DMS153 (cell line): ENCODE measurements around the gene KLK2.

Experiments used
- DNase-seq: peaks from one replicate; lab custom pipeline; 2025; lab: John Stamatoyannopoulos, UW

Gene KLK2

DNA sequence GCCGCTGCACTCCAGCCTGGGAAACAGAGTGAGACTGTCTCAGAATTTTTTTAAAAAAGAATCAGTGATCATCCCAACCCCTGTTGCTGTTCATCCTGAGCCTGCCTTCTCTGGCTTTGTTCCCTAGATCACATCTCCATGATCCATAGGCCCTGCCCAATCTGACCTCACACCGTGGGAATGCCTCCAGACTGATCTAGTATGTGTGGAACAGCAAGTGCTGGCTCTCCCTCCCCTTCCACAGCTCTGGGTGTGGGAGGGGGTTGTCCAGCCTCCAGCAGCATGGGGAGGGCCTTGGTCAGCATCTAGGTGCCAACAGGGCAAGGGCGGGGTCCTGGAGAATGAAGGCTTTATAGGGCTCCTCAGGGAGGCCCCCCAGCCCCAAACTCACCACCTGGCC lies at the start of gene KLK2:
TSS of gene KLK2 (plus strand) at position 384 of the 400 bp plus-strand sequence. CDS start 35 bp downstream, outside the sequence.
- DNase-seq: no peak

DNA sequence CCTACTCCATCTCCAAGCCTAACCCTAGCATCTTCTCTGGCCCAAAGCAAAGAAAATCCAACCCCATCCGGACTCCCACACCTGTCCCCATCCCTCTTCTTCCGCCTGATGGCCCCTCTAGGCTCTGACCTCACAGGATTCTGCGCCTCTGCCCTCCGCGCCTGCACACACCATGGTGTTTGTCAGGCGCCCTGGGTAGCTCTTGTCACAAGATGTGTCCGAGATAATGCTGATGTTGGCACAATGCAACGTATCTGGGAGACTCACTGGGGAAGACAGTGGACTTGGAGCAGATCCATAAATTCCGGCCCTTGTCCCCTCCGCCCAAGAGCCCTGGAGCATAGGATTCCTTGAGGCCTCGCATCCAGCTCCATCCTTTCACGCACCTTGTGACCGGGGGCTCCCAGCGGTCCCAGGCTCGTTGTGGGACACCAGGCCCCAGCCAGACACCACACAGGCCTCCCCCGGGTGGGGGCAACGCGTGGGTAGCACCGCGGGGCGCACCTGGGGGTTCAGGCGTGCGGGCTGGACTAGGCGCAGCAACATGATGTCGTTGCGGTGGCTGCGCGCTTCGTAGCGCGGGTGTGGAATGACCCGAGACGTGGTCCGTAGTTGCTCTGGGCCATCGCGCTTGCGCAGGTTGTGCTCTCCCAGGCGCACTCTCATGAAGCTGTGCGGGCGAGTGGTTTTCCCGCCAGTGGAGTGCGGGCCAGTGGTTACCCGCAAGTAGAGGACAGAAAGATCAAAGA lies 46.6 kb upstream of the KLK2 start:
- DNase-seq: no peak

DNA sequence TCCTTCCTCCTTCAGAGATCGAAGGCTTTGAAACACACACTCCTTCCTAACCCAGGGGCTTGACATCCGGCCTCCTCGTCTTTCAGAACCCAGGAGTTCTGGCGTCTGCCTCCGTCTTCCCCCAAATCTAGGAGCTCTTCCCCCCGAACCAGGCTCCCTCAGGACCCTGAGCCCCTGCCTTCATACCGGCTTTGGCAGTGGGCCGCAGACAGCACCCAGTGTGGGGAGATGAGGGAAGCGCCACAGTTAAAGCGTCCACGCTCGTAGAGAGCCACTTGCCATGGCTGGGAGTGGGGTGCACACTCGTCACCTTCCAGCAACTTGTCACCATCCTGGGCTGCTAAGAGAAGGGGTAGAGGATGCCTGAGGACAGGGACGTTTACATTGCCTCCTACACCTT lies 45.8 kb upstream of the KLK2 start:
- DNase-seq: no peak

DNA sequence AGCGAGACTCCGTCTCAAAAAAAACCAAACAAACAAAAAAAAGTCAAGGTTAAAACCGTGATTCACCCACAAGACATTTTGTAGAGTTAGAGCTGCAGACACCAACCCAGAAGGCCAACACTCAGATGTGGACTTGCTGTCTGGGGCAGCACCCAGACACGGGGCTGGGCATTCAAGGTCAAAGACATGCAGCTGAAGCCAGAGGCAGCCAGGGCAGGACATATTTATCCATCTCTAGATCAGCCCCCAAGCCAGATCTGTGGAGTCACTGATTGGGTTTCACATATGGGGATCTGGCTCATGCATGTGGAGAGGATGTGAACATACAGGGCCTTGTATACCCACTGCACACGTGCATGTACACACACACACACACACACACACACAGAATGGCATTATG lies 43.4 kb upstream of the KLK2 start:
- no peak for DNase-seq

DNA sequence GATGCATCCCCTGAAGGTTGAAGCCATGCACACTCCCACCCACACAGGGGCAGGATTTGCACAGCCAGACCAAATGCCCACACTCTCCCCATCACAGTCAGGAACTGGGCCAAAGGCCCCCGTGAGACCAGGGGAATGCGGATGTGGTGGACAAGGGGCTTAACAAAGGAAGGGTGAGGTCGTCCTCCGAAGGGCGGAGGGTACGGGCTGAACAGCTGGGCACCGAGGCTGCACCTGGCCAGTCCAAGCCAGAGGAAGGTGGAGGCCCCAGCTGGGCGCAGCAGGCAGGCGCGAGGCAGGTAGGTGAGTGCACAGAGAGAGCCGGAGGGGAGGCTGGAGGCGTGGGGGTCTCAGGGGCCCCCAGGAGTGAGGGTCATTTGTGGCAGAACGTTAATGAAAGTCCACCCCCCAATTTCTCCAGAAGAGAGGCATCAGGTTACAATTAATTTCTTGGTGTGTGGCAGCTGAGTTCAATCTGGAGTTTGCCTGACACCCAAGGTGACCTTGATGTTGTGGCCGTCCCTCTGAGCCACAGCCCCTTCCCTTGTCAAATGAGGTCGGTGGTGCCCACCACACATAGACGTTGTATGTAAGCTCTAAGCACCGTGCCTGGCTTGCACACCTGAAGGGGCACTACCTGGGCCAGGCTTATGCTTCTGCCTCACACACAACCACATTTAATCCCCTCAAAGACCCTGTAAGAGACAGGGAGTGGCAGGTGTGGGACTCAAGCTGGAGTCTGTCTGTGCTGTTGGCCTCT lies 42.8 kb upstream of the KLK2 start:
- DNase-seq: no peak

DNA sequence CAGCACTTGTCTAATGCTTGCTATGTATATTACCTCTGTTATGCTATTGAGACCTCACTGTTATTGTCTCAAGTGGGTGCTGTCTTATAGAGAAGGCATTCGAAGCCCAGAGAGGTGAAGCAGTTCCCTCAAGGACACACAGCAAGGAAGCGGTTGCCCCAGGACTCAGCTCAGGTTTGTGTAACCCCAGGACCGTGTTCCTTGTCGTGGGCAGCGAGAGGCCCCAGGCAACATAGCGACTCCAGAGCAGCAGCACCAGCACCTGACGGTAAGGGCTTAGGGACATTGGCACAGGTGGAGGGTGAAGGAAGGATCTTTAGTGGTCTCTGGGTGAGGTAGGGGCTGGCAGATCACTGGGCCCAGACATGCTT lies 42.2 kb upstream of the KLK2 start:
- DNase-seq: no peak

DNA sequence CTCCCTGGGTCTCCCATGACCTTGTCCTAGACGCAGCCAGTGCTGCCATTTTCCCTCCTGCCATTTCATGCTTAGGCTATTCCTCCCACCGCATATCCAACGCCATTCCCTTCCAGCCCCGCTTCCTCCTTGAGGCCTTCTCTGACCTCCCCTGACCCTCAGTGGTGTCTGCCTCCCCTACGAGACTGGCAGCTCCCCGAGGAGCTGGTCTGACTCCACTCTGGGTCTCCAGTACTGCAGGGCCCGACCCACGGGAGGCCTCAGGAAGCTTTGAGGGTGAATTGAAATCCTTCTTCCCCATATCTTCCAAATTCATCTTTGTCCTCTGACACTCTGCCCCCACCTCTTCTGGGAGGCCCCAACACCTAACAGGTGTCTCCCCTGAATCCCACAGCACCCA lies 40.6 kb upstream of the KLK2 start:
- DNase-seq: no peak

DNA sequence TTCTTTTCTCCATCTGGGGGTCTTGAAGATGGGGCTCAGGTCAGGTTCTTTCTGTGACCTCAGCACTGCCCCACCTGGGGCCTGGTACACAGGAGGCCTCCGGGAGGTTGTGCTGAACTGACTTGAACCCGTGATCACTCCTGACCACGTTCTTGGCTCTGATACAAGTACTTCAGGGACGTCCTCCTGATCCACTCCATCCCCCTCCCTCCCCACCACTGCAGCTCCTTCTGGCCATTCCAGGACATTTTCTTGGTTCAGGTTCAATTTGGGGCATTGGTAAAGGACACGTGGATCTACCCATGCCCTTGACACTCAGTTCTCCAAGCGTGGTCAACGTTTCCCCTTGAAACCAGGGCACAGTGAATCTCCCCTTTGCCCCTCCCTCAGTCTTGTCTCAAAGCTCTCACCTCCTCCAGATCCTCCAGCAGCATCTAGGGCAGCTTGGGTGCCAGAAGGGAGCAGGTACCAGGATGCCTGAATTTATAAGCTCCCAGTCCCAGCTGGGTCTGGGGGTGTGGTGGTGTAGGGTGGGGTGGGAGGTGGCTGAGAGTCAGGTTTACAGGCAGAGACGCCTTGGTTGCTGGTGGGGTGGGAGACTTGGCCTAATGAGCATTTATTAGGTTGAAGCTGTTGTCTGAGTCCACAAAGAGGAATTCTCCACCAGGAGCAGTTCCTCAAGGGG lies 40.0 kb upstream of the KLK2 start, which contains the start of gene KLK15:
TSS of gene KLK15 (minus strand) at position 458 of the 685 bp plus-strand sequence. CDS start 2,082 bp downstream, outside the sequence.
- no peak for DNase-seq

DNA sequence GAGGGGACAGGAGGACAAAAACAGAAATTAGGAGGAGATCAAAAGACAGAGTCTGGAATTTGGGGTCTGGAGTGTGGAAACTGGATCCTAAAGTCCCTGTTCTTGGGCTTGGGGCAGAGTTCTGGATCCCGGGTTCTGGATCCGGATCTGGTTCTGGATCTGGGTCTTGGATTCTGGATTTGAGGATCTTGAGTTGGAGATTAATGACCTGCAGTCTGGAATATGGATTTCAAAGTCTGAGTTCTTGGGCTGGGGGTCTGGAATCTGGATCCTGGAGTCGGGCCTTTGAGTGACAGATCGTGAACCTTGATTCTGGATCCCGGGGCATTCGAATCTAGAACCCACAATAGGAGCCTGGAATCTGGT lies 39.5 kb upstream of the KLK2 start:
- DNase-seq: no peak

DNA sequence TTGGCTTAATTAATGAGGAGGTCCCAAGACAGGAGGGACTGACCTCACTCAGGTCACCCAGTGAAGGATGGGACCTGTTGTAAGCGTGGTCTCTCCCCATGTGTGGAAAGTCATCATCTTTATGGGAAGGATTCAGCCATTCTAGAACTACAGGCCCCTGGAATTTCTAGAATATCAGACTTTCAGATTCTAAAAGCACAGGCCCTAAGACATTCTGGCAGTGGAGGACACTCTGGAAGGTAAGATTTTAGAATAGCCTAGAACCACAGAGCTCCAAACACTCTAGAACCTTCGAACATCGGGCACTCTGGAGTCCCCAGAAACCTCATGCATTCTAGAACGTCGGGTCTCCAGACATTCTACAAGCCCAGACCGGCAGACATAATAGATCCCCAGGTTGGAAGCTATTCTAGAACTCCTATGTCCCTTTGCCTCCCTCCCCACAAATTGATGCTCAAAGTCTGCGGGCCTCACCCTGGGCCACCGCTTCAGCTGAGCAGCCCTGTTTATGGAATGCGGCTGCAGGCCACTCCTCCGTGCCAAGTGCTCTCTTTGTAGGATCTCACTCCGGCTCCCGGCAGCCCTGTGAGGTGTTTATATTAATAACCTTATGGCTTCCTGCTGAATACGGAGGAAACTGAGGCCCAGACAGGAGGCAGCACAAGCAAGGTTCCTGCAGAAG lies 38.0 kb upstream of the KLK2 start:
- DNase-seq: peak; percentile 15

DNA sequence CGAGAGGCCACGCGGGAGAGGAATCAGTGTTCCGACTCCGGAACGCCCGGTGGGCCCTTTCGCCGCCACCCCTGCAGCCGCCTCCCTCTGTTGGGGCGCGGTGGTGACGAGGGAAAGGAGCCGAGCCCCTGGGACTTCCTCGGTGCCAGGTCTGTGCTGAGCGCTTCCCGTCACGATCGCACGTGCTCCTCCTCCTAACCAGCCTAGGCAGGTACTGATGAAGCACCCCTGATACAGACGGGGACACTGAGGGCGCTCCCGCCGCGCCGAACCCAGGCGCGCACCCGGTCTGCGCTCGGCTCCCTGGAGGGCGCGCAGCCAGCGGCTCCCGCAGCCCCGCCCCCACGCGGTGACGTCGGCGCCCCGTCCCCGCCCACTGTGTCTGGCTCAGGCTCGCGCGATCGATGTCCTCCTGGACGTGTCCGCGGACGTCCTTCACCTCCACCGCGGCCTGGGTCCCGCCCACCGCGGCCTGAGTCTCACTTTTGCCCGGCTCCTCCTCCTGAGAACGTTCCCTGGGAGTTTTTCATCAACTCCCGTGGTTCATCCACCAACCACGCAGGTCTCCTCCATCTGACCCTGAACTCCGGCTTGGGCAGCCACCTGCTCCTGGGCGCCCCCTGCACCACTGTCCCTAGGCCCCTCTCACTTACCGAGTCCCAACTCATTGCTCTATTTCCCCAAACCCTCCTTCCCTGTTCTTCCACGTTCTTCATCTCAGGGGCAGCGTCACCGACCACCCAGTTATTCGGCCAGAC lies 37.3 kb upstream of the KLK2 start:
- peak; percentile 88 for DNase-seq

DNA sequence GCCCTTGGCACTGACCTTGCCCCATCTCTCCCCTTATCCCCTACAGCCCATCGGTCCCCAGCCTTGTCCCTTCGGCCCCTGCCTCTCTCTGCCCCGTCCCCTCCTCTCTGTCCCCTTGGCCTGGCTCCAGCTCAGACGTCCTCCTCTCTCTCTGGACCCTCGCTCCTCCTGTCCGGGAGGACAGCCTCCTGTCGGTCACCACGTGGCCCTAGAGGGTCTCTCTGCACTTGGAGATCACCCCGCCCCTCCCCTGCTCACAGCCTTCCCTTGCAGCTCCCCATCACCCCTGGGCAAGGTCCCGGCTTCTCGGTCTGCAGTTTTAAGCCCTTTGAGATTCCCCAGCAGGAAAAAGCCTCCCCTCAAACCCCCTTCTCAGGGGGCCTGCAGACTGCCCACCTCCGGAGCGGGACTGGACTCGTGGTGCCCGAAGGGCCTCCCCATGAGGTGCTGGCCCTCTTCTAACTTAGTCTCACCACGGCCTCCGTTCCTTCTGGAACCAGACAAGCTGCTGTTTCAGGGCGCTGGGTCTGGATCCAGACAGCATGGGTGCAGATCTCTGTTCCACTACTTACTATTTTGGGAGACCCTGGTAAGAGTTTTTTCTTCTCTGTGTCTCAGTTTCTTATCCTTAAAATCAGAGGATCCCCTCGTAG lies 36.6 kb upstream of the KLK2 start:
- DNase-seq: no peak

DNA sequence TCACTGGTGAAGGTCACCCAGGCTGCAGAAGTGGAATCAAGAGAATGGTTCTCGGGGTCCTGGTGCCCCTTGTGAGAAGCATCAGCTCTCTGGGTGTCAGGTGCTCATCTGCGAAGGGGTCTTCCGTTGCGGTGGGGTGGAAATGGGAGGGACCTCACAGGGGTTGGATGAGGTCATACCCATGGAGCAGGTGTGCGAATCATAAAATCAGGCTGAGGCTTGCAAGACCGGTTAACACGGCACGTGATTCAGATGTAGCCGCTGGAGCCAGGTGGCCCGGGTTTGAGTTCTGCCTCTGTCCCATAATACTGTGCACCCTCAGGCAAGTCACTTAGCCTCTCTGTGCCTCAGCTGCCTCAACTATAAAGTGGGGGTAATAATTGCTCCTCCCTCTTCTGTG lies 35.9 kb upstream of the KLK2 start:
- peak; percentile 80 for DNase-seq

DNA sequence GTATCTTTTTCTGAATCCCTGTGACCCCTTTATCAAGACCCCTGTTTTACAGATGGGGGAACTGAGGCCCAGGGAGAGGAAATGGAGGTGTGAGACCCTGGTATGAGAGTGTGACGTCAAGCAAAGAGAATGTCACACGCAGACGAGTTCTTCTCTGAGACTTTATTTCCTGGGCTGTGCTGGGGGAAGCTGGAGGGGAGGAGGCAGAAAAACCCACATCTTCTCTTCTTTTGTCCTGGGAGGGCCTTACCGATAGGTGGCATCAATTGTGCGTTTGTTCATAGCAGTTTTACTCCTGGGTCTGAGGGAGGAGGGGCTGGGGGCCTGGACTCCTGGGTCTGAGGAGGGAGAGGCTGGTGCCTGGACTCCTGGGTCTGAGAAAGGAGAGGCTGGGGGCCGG lies 35.0 kb upstream of the KLK2 start:
- DNase-seq: peak; percentile 9

DNA sequence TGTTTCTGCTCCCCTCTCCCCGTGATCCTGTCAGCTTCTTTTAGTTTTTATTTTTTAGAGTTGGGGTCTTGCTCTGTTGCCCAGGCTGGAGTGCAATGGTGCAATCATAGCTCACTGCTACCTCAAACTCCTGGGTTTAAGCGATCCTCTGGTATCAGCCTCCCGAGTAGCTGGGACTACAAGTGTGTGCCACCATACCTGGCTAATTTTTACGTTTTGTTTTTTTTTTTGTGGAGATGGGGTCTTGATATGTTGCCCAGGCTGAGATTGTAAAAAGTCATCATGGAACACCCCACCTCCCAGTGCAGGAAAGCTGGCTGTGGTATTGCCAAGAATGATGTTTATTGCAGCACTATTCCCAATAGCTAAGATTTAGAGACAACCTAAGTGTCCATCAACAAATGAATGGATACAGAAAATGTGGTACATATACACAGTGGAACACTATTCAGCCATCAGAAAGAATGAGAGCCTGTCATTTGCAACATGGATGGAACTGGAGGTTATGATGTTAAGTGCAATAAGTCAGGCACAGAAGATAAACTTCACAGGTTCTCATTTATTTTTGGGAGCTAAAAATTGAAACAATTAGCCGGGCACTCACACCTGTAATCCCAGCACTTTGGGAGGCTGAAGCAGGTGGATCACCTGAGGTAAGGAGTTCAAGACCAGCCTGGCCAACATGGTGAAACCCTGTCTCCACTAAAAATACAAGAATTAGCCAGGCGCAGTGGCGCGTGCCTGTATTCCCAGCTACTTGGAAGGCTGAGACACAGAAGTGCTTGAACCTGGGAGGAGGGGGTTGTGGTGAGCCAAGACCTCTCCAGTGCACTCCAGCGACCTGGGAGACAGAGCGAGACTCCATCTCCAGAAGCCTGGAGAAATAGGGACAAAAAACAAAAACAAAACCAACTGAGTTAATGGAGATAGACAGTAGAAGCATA lies 33.3 kb upstream of the KLK2 start:
- DNase-seq: no peak

DNA sequence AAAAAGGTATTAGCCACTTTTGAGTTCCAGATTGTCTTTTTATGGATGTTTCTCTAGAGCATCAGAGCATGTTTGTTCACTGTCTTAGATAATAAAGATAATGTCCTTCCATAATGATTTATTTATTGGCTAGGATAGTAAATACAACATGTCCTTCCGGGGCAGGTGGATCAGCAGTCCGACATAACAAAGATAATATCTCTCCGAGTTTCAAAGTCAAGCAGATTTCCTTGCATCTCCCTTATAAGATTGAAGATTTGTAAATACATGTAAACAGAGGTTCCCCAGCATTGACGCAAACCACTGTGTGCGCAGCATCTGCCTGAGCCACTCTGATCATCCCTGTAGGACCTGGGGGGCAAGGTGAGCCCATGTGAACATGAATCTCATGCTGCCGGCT lies 31.1 kb upstream of the KLK2 start:
- no peak for DNase-seq

DNA sequence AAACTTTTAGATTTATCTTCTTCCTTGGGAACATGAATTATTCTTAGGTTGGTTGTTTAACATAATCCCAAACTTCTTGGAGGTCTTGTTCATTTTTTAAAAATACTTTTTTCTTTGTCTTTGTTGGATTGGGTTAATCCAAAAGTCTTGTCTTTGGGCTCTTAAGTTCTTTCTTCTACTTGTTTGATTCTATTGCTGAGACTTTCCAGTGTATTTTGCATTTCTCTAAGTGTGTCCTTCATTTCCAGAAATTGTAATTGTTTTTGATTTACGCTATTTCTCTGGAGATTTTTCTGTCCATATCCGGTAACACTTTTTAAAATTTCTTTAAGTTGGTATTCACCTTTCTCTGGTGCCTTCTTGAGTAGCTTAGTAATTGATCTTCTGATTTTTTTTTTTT lies 30.0 kb upstream of the KLK2 start:
- no peak for DNase-seq

DNA sequence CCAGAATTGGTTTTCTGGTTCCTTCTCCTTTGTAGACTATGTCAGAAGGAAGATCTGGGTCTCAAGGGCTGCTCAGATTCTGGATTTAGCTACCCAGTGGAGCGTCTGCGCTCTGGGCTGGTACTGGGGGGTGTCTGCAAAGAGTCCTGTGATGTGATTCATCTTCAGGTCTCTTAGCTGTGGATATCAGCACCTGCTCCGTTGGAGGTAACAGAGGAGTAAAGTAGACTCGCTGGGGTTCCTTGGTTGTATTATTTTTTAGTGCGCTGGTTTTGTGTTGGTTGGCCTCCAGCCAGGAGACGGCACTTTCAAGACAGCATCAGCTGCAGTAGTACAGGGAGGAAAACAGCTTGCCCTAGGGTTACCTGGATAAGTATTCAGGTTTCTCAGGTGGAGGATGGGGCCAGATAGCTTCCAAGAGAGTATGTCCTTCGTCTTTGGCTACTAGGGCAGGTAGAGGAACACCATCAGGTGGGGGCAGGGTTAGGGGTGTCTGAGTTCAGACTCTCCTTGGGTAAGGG lies 29.5 kb upstream of the KLK2 start:
- DNase-seq: no peak

DNA sequence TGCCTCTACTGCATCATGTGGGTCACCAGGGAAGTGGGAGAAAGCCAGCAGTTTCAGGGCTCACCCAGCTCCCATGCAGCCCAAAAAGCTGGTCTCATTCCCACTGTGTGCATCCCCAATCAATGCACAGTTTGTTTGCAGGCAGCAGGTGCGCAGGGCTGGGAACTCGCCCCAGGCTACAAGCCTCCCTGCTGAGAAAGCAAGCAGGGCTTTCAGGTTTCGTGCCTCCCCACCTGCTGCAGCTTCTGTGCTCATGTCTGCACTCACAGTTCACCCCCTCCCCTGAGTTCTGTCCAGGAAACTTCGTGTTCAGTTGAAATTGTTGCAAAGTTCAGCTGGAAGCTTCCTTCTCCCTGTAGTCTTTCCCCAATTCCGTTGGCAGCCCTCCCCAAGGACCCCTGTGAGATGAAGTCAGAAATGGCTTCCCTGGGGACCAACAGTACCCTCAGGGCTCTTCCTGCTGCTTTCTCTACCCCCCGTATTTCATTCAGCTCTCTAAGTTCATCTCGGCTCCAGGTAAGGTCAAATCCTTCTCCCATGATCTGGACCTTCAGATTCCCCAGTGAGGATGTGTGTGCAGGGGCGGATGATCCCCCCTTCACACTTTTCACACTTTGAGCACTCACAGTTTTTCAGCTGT lies 28.8 kb upstream of the KLK2 start:
- peak; percentile 78 for DNase-seq
